Measurements from ENCODE around the gene JUP. TPM values are rescaled to one million over a fixed set of nuclear protein-coding genes. Genes with fewer than 3 reads are reported as not detected.

Gene JUP
- total RNA-seq, 1 experiment from 2014 or later = 132 TPM

GRCh38 chr17:41773190-41773588 lies 13.3 kb downstream of the JUP start:
- Histone ChIP-seq H3K4me2 (ENCODE audit: low read length) (peak overlapping the region; percentile 80), H3K4me3 (ENCODE audit: low read length) (no peak overlapping the region), H3K9me2 (replicated peaks; ENCODE audit: low read length) (no peaks in the 10 kb centered on the region), H3K79me2 (ENCODE audit: low read length) (peaks cover 40% of the 10 kb centered on the region), H3K4me1 (ENCODE audit: insufficient read depth, low read length) (peaks cover 55% of the 10 kb centered on the region), H3K9me3 (ENCODE audit: low read length) (no peaks in the 10 kb centered on the region), H3K9ac (ENCODE audit: low read length) (peak overlapping the region; percentile 77), H3K27me3 (ENCODE audit: low read length) (no peaks in the 10 kb centered on the region), H3K27ac (ENCODE audit: low read length) (peak overlapping the region; percentile 93), H3K36me3 (ENCODE audit: low read depth, low read length) (peaks cover 18% of the 10 kb centered on the region), H2AFZ (ENCODE audit: low read length) (no peak overlapping the region), H4K20me1 (ENCODE audit: low read length) (peaks cover 6% of the 10 kb centered on the region), H3F3A (ENCODE audit: low read length, unreplicated experiment) (peaks cover 6% of the 10 kb centered on the region)
- DNase-seq = peak; percentile 92
- intact Hi-C loops (cut with micrococcal nuclease) = loop anchor here (1.0 to 2.0 kb wide), 2 partner anchors 28 to 35 kb away; no protein-coding TSS in a partner anchor
- BruUV-seq (replicated peaks) = no TSS peak
- TF ChIP-seq EZH2 (IDR thresholded peaks at IDR 0.05; ENCODE audit: low read length, unreplicated experiment) (no peak), EZH2phosphoT487 (IDR thresholded peaks at IDR 0.05; ENCODE audit: borderline replicate concordance, low read length) (no peak)
- TF ChIP-seq, protein P1, sequence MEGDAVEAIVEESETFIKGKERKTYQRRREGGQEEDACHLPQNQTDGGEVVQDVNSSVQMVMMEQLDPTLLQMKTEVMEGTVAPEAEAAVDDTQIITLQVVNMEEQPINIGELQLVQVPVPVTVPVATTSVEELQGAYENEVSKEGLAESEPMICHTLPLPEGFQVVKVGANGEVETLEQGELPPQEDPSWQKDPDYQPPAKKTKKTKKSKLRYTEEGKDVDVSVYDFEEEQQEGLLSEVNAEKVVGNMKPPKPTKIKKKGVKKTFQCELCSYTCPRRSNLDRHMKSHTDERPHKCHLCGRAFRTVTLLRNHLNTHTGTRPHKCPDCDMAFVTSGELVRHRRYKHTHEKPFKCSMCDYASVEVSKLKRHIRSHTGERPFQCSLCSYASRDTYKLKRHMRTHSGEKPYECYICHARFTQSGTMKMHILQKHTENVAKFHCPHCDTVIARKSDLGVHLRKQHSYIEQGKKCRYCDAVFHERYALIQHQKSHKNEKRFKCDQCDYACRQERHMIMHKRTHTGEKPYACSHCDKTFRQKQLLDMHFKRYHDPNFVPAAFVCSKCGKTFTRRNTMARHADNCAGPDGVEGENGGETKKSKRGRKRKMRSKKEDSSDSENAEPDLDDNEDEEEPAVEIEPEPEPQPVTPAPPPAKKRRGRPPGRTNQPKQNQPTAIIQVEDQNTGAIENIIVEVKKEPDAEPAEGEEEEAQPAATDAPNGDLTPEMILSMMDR (conservative IDR thresholded peaks at IDR 0.05; ENCODE audit: low read depth, low read length) = no peak
- ATAC-seq = peak; percentile 80
- POLR2A ChIA-PET (ENCODE audit: unreplicated experiment) = interaction anchor here (0.6 kb wide), 1 partner anchor 27 kb away, joined by 3 read pairs; no protein-coding TSS in a partner anchor
- CTCF ChIA-PET = interaction anchor here (1.4 kb wide), 1 partner anchor 13 kb away, joined by 9 read pairs; the partner anchor contains the start of gene JUP

- POLR2A ChIA-PET (ENCODE audit: unreplicated experiment) = interaction anchor here (0.6 kb wide), 1 partner anchor 28 kb away, joined by 3 read pairs; no protein-coding TSS in a partner anchor
- Histone ChIP-seq H3K9ac (ENCODE audit: low read length) (peak overlapping the region; percentile 77), H3K36me3 (ENCODE audit: low read depth, low read length) (peaks cover 20% of the 10 kb centered on the region), H3K4me3 (ENCODE audit: low read length) (peak overlapping the region; percentile 42; the same call in 1 of the 2 replicates), H3K27me3 (ENCODE audit: low read length) (no peaks in the 10 kb centered on the region), H2AFZ (ENCODE audit: low read length) (no peak overlapping the region), H3K9me3 (ENCODE audit: low read length) (no peaks in the 10 kb centered on the region), H3K4me2 (ENCODE audit: low read length) (peak overlapping the region; percentile 80), H3F3A (ENCODE audit: low read length, unreplicated experiment) (peaks cover 6% of the 10 kb centered on the region), H3K9me2 (replicated peaks; ENCODE audit: low read length) (no peaks in the 10 kb centered on the region), H3K27ac (ENCODE audit: low read length) (peak overlapping the region; percentile 93), H3K79me2 (ENCODE audit: low read length) (peaks cover 40% of the 10 kb centered on the region), H3K4me1 (ENCODE audit: insufficient read depth, low read length) (peaks cover 50% of the 10 kb centered on the region), H4K20me1 (ENCODE audit: low read length) (peaks cover 6% of the 10 kb centered on the region)
- CTCF ChIA-PET = interaction anchor here (1.4 kb wide), 1 partner anchor 14 kb away, joined by 9 read pairs; the partner anchor contains the start of gene JUP
- intact Hi-C loops (cut with micrococcal nuclease) = loop anchor here (1.0 to 2.0 kb wide), 2 partner anchors 28 to 34 kb away; no protein-coding TSS in a partner anchor
- DNase-seq (no peak), ATAC-seq (no peak)
- BruUV-seq (replicated peaks) = TSS peak; percentile 52
- TF ChIP-seq EZH2phosphoT487 (IDR thresholded peaks at IDR 0.05; ENCODE audit: borderline replicate concordance, low read length) = no peak
- TF ChIP-seq, protein P1 (conservative IDR thresholded peaks at IDR 0.05; ENCODE audit: low read depth, low read length) = no peak
Measured at GRCh38 chr17:41772586-41773189, 13.8 kb downstream of the JUP start.

GRCh38 chr17:41772218-41772585 lies 14.3 kb downstream of the JUP start:
- H3K27ac ChIP-seq (ENCODE audit: low read length) = peak overlapping the region; percentile 93
- no peaks in the 10 kb centered on the region for H3K27me3 ChIP-seq (ENCODE audit: low read length)
- peaks cover 45% of the 10 kb centered on the region for H3K4me1 ChIP-seq (ENCODE audit: insufficient read depth, low read length)
- H3F3A ChIP-seq (ENCODE audit: low read length, unreplicated experiment) = peaks cover 6% of the 10 kb centered on the region
- ATAC-seq (peak; percentile 34), DNase-seq (peak; percentile 82)
- H3K36me3 ChIP-seq (ENCODE audit: low read depth, low read length) = peaks cover 22% of the 10 kb centered on the region
- peak overlapping the region; percentile 80 for H3K4me2 ChIP-seq (ENCODE audit: low read length)
- CTCF ChIA-PET = no interaction called here
- H4K20me1 ChIP-seq (ENCODE audit: low read length) = peaks cover 4% of the 10 kb centered on the region
- no peaks in the 10 kb centered on the region for H3K9me3 ChIP-seq (ENCODE audit: low read length)
- H3K9ac ChIP-seq (ENCODE audit: low read length) = peak overlapping the region; percentile 77
- no peak overlapping the region for H2AFZ ChIP-seq (ENCODE audit: low read length)
- BruUV-seq (replicated peaks) = no TSS peak
- TF ChIP-seq, protein P1 (conservative IDR thresholded peaks at IDR 0.05; ENCODE audit: low read depth, low read length) = no peak
- TF ChIP-seq EZH2phosphoT487 (IDR thresholded peaks at IDR 0.05; ENCODE audit: borderline replicate concordance, low read length) = no peak
- TF ChIP-seq EZH2 (IDR thresholded peaks at IDR 0.05; ENCODE audit: low read length, unreplicated experiment) = no peak
- intact Hi-C loops (cut with micrococcal nuclease) = loop anchor here (2.0 kb wide), 1 partner anchor 29 kb away; no protein-coding TSS in a partner anchor
- H3K4me3 ChIP-seq (ENCODE audit: low read length) = peak overlapping the region; percentile 42; the same call in 1 of the 2 replicates
- POLR2A ChIA-PET (ENCODE audit: unreplicated experiment) = no interaction called here
- H3K9me2 ChIP-seq (replicated peaks; ENCODE audit: low read length) = no peaks in the 10 kb centered on the region
- peaks cover 40% of the 10 kb centered on the region for H3K79me2 ChIP-seq (ENCODE audit: low read length)
